ENCODE measurements around the gene PTPRT.

PTPRT gene

DNA sequence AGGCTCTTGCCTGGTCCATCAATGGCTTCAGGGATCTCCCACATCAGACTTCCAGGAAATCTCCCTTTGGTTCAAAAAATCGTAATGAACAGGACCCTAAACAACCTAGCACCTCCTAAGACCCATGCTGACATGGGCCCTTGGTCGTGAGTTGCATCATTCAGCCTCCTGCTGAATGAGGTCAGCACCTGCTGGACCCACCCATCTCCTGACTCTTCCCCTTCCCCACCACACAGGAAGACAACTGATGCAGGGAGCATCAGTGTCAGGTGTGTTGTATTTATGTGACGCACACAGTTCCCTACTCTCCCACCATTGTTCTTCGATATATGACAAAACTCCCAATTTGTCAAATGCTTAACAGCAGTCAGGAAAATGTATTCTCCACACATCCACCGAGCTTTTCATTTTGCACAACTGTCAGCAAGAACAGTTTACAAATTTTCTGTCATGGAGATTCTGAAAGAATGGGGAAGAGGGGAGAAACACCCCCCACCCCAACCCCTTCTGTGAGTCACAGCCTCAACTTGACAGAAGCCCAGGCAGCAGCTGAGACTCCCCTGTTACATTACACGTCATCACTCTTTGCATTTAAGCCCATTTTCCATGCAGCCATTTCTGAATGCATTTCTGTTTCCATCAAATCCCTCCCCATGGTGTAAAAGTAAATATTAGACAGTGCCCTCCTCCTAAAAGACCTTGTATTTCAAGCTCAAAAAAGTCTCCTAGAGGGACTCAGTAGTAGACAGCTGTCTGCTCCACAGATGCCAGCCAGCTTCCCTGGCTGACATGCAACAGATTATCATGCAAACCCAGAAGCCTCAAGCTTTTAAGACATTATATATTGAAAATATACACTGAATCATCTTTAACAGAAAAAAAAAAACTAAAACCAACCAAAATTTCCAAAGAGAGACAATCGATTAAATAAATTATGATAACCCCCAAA is 577.5 kb downstream of the PTPRT start:
- H3K27ac ChIP-seq (ENCODE audit: low read depth, low read length) = no peak overlapping the region
- H3K9ac ChIP-seq (ENCODE audit: low read length in 5 of 5) = no peak overlapping the region
- no peak overlapping the region for H3K4me3 ChIP-seq (ENCODE audit: low read depth in 1 of 5, low read length in 5 of 5)
- no peaks in the 10 kb centered on the region for H3K36me3 ChIP-seq (ENCODE audit: control insufficient read depth in 5 of 5, insufficient read depth in 5 of 5, low read length in 5 of 5)
- no peaks in the 10 kb centered on the region for H3K9me3 ChIP-seq (ENCODE audit: control insufficient read depth in 5 of 5, low read length in 5 of 5)
- H3K27me3 ChIP-seq (ENCODE audit: control insufficient read depth in 5 of 5, insufficient read depth in 4 of 5, low read length in 5 of 5) = peaks cover 0 to 3% (median 0%) of the 10 kb centered on the region in 5 donors
- no peaks in the 10 kb centered on the region for H3K4me1 ChIP-seq (ENCODE audit: control insufficient read depth in 5 of 5, insufficient read depth in 5 of 5, low read length in 5 of 5)

- H3K4me3 ChIP-seq (ENCODE audit: low read depth in 1 of 5, low read length in 5 of 5) = no peak overlapping the region
- H3K4me1 ChIP-seq (ENCODE audit: control insufficient read depth in 5 of 5, insufficient read depth in 5 of 5, low read length in 5 of 5) = no peaks in the 10 kb centered on the region
- no peaks in the 10 kb centered on the region for H3K36me3 ChIP-seq (ENCODE audit: control insufficient read depth in 5 of 5, insufficient read depth in 5 of 5, low read length in 5 of 5)
- no peak overlapping the region for H3K9ac ChIP-seq (ENCODE audit: low read length in 5 of 5)
- H3K27ac ChIP-seq (ENCODE audit: low read depth, low read length) = no peak overlapping the region
- H3K9me3 ChIP-seq (ENCODE audit: control insufficient read depth in 5 of 5, low read length in 5 of 5) = no peaks in the 10 kb centered on the region
- peaks cover 0 to 3% (median 0%) of the 10 kb centered on the region in 5 donors for H3K27me3 ChIP-seq (ENCODE audit: control insufficient read depth in 5 of 5, insufficient read depth in 4 of 5, low read length in 5 of 5)
These were observed 578.3 kb downstream of the PTPRT start for GRCh38 chr20:42611423-42611822.

- H3K4me3 ChIP-seq (ENCODE audit: low read depth in 1 of 5, low read length in 5 of 5) = no peak overlapping the region
- H3K27me3 ChIP-seq (ENCODE audit: control insufficient read depth in 5 of 5, insufficient read depth in 4 of 5, low read length in 5 of 5) = peaks cover 0 to 3% (median 0%) of the 10 kb centered on the region in 5 donors
- no peaks in the 10 kb centered on the region for H3K36me3 ChIP-seq (ENCODE audit: control insufficient read depth in 5 of 5, insufficient read depth in 5 of 5, low read length in 5 of 5)
- H3K27ac ChIP-seq (ENCODE audit: low read depth, low read length) = no peak overlapping the region
- no peak overlapping the region for H3K9ac ChIP-seq (ENCODE audit: low read length in 5 of 5)
- no peaks in the 10 kb centered on the region for H3K4me1 ChIP-seq (ENCODE audit: control insufficient read depth in 5 of 5, insufficient read depth in 5 of 5, low read length in 5 of 5)
- H3K9me3 ChIP-seq (ENCODE audit: control insufficient read depth in 5 of 5, low read length in 5 of 5) = no peaks in the 10 kb centered on the region
These were observed 579.6 kb downstream of the PTPRT start for GRCh38 chr20:42610070-42610469.

- no peak overlapping the region for H3K27ac ChIP-seq (ENCODE audit: low read depth, low read length)
- H3K27me3 ChIP-seq (ENCODE audit: control insufficient read depth in 5 of 5, insufficient read depth in 4 of 5, low read length in 5 of 5) = peaks cover 0 to 3% (median 0%) of the 10 kb centered on the region in 5 donors
- H3K4me3 ChIP-seq (ENCODE audit: low read depth in 1 of 5, low read length in 5 of 5) = no peak overlapping the region
- no peaks in the 10 kb centered on the region for H3K4me1 ChIP-seq (ENCODE audit: control insufficient read depth in 5 of 5, insufficient read depth in 5 of 5, low read length in 5 of 5)
- H3K36me3 ChIP-seq (ENCODE audit: control insufficient read depth in 5 of 5, insufficient read depth in 5 of 5, low read length in 5 of 5) = no peaks in the 10 kb centered on the region
- no peak overlapping the region for H3K9ac ChIP-seq (ENCODE audit: low read length in 5 of 5)
- no peaks in the 10 kb centered on the region for H3K9me3 ChIP-seq (ENCODE audit: control insufficient read depth in 5 of 5, low read length in 5 of 5)
These were observed 580.1 kb downstream of the PTPRT start for GRCh38 chr20:42609618-42610017.

- Histone ChIP-seq H3K9ac (ENCODE audit: low read length in 5 of 5) (no peak overlapping the region), H3K4me3 (ENCODE audit: low read depth in 1 of 5, low read length in 5 of 5) (no peak overlapping the region), H3K36me3 (ENCODE audit: control insufficient read depth in 5 of 5, insufficient read depth in 5 of 5, low read length in 5 of 5) (no peaks in the 10 kb centered on the region), H3K4me1 (ENCODE audit: control insufficient read depth in 5 of 5, insufficient read depth in 5 of 5, low read length in 5 of 5) (no peaks in the 10 kb centered on the region), H3K9me3 (ENCODE audit: control insufficient read depth in 5 of 5, low read length in 5 of 5) (no peaks in the 10 kb centered on the region), H3K27me3 (ENCODE audit: control insufficient read depth in 5 of 5, insufficient read depth in 4 of 5, low read length in 5 of 5) (no peaks in the 10 kb centered on the region), H3K27ac (ENCODE audit: low read depth, low read length) (no peak overlapping the region)
These were observed 584.4 kb downstream of the PTPRT start for GRCh38 chr20:42604998-42605956.

DNA sequence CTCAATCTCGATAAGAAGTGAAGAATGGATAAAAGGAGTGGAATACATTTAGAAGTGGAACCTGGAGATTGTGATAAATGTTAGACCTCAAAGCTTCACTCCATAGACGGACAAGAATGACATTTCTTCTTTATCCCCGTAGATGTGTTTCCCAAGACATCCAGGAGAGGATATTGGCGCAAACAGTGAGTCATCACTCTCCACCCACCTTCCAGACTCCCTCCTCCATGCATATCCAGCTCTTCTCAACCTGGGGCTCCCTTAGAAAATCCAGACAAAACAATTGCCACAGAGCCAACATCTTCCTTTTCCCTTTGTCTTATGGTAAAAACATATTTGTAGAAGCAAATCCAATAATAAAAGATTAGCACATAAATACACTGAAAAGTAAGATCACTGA is 586.1 kb downstream of the PTPRT start:
- no peaks in the 10 kb centered on the region for H3K9me3 ChIP-seq (ENCODE audit: control insufficient read depth in 5 of 5, low read length in 5 of 5)
- no peaks in the 10 kb centered on the region for H3K36me3 ChIP-seq (ENCODE audit: control insufficient read depth in 5 of 5, insufficient read depth in 5 of 5, low read length in 5 of 5)
- no peak overlapping the region for H3K27ac ChIP-seq (ENCODE audit: low read depth, low read length)
- H3K27me3 ChIP-seq (ENCODE audit: control insufficient read depth in 5 of 5, insufficient read depth in 4 of 5, low read length in 5 of 5) = no peaks in the 10 kb centered on the region
- H3K4me1 ChIP-seq (ENCODE audit: control insufficient read depth in 5 of 5, insufficient read depth in 5 of 5, low read length in 5 of 5) = no peaks in the 10 kb centered on the region
- no peak overlapping the region for H3K4me3 ChIP-seq (ENCODE audit: low read depth in 1 of 5, low read length in 5 of 5)
- H3K9ac ChIP-seq (ENCODE audit: low read length in 5 of 5) = no peak overlapping the region

GRCh38 chr20:42598581-42598980 is 591.1 kb downstream of the PTPRT start:
- H3K36me3 ChIP-seq (ENCODE audit: control insufficient read depth in 5 of 5, insufficient read depth in 5 of 5, low read length in 5 of 5) = no peaks in the 10 kb centered on the region
- H3K27me3 ChIP-seq (ENCODE audit: control insufficient read depth in 5 of 5, insufficient read depth in 4 of 5, low read length in 5 of 5) = no peaks in the 10 kb centered on the region
- no peak overlapping the region for H3K9ac ChIP-seq (ENCODE audit: low read length in 5 of 5)
- no peak overlapping the region for H3K27ac ChIP-seq (ENCODE audit: low read depth, low read length)
- H3K4me1 ChIP-seq (ENCODE audit: control insufficient read depth in 5 of 5, insufficient read depth in 5 of 5, low read length in 5 of 5) = no peaks in the 10 kb centered on the region
- H3K9me3 ChIP-seq (ENCODE audit: control insufficient read depth in 5 of 5, low read length in 5 of 5) = no peaks in the 10 kb centered on the region
- H3K4me3 ChIP-seq (ENCODE audit: low read depth in 1 of 5, low read length in 5 of 5) = no peak overlapping the region

DNA sequence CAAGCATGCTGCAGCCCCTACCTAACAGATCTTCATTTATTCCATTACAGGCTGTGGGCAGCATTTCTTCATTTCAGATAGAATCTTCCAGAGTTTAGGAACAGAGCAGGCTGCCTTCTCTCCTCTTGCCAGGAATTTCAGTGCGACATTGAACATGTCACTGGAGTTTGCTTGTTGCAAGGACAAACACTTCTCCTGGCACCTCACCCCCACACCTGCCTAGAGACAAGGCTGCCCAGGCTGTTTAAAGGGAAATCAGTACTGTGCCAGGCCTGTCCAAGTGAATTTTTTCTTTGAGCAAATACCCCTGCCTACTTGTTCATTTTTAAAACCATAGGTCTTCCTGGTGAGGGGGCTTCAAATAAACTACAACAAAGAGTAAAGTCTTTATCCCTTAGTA is 594.1 kb downstream of the PTPRT start:
- no peak overlapping the region for H3K27ac ChIP-seq (ENCODE audit: low read depth, low read length)
- H3K27me3 ChIP-seq (ENCODE audit: control insufficient read depth in 5 of 5, insufficient read depth in 4 of 5, low read length in 5 of 5) = no peaks in the 10 kb centered on the region
- H3K9me3 ChIP-seq (ENCODE audit: control insufficient read depth in 5 of 5, low read length in 5 of 5) = no peaks in the 10 kb centered on the region
- no peak overlapping the region for H3K4me3 ChIP-seq (ENCODE audit: low read depth in 1 of 5, low read length in 5 of 5)
- H3K4me1 ChIP-seq (ENCODE audit: control insufficient read depth in 5 of 5, insufficient read depth in 5 of 5, low read length in 5 of 5) = no peaks in the 10 kb centered on the region
- H3K9ac ChIP-seq (ENCODE audit: low read length in 5 of 5) = no peak overlapping the region
- H3K36me3 ChIP-seq (ENCODE audit: control insufficient read depth in 5 of 5, insufficient read depth in 5 of 5, low read length in 5 of 5) = no peaks in the 10 kb centered on the region

GRCh38 chr20:42594659-42595058 is 595.0 kb downstream of the PTPRT start:
- no peaks in the 10 kb centered on the region for H3K4me1 ChIP-seq (ENCODE audit: control insufficient read depth in 5 of 5, insufficient read depth in 5 of 5, low read length in 5 of 5)
- H3K4me3 ChIP-seq (ENCODE audit: low read depth in 1 of 5, low read length in 5 of 5) = no peak overlapping the region
- no peak overlapping the region for H3K9ac ChIP-seq (ENCODE audit: low read length in 5 of 5)
- H3K27me3 ChIP-seq (ENCODE audit: control insufficient read depth in 5 of 5, insufficient read depth in 4 of 5, low read length in 5 of 5) = no peaks in the 10 kb centered on the region
- H3K36me3 ChIP-seq (ENCODE audit: control insufficient read depth in 5 of 5, insufficient read depth in 5 of 5, low read length in 5 of 5) = no peaks in the 10 kb centered on the region
- no peak overlapping the region for H3K27ac ChIP-seq (ENCODE audit: low read depth, low read length)
- H3K9me3 ChIP-seq (ENCODE audit: control insufficient read depth in 5 of 5, low read length in 5 of 5) = no peaks in the 10 kb centered on the region

- H3K4me3 ChIP-seq (ENCODE audit: low read depth in 1 of 5, low read length in 5 of 5) = no peak overlapping the region
- H3K9ac ChIP-seq (ENCODE audit: low read length in 5 of 5) = no peak overlapping the region
- H3K27ac ChIP-seq (ENCODE audit: low read depth, low read length) = no peak overlapping the region
- H3K4me1 ChIP-seq (ENCODE audit: control insufficient read depth in 5 of 5, insufficient read depth in 5 of 5, low read length in 5 of 5) = no peaks in the 10 kb centered on the region
- H3K36me3 ChIP-seq (ENCODE audit: control insufficient read depth in 5 of 5, insufficient read depth in 5 of 5, low read length in 5 of 5) = no peaks in the 10 kb centered on the region
- no peaks in the 10 kb centered on the region for H3K27me3 ChIP-seq (ENCODE audit: control insufficient read depth in 5 of 5, insufficient read depth in 4 of 5, low read length in 5 of 5)
- H3K9me3 ChIP-seq (ENCODE audit: control insufficient read depth in 5 of 5, low read length in 5 of 5) = no peaks in the 10 kb centered on the region
These were observed 595.7 kb downstream of the PTPRT start for GRCh38 chr20:42594011-42594410.
